SIG-M5 treated with dmso at 0.1 percent for 504 hours (cell line): ENCODE data around the gene DPP6.
"Not testable (repeated sequence)": the region's sequence is repeated elsewhere in the genome, so short reads cannot be mapped to it uniquely, and the experiment has no call there.

Experiments used
- DNase-seq: peaks from one replicate; lab custom pipeline; 2025; ENCODE audit not compliant: unreplicated experiment; lab: John Stamatoyannopoulos, UW

Gene DPP6

DNA sequence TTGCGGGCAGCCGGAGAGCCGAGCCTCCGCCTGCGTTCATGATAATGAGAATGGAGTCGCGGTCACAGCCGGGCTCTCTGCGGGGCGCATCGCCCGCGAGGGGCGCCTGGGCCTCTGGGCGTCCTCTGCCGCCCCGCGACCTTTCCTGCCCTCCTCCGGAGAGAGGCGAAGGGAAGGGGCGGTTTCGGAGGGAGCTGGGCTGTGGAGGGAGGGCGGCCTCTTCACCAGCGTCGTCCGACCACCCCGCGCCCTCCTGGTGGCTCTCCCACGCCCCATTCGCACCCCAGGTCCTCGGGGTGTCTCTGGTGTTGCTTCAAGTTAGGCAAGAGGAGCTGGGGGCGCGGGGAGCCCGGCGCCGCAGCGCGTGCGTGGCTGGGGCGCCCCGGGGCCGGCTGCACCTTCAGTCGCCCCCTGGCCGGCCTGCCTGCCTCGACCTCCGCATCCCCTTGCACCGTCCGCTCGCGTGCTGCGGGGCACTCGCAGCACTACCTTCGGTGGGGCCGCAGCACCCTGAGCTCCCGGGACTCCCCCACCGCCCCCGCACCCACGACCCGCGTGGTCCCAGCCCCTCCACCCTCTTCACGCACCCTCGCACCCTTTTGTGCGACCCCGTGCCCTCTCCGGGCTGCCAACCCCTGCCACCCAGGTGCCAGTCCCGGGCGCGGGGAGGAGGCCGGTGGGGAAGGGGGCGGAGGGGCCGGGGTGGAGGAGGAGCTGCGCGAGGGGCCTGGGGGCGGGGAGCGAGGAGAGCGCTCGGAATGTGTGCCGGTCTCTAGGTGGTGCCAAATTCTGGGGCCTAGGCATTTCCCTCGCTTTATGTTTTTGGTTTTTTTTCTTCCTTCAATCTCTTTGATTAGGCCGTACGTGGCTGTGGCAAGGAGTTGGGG, at the start of gene DPP6:
Gene DPP6, plus strand, starts transcription at position 756 of the 887 bp plus-strand sequence.
- DNase-seq, result not testable (repeated sequence)

DNA sequence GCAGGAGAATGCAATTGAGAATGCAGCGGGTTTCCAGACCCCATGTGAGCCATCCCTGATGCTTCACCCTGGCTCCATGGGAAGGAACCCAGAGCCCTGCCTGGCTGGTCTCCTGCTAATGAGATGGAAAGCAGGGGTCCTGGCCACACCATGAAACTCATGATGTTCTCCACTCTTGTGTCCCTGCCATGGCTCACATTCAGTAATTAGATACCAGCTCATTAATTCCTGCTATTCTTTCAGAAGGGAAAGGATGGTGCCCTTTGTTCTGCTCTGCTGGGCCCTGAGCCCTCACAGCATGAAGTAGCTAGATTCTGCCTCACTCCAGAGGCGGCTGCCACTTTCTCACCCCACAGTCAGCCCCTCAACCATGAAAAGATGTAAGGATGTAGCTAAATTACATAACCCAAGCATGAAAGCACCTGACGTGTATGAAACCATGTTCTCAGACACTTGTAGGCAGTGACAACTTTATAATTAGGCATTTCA, 42.7 kb upstream of the DPP6 start:
- not testable (repeated sequence) for DNase-seq

DNA sequence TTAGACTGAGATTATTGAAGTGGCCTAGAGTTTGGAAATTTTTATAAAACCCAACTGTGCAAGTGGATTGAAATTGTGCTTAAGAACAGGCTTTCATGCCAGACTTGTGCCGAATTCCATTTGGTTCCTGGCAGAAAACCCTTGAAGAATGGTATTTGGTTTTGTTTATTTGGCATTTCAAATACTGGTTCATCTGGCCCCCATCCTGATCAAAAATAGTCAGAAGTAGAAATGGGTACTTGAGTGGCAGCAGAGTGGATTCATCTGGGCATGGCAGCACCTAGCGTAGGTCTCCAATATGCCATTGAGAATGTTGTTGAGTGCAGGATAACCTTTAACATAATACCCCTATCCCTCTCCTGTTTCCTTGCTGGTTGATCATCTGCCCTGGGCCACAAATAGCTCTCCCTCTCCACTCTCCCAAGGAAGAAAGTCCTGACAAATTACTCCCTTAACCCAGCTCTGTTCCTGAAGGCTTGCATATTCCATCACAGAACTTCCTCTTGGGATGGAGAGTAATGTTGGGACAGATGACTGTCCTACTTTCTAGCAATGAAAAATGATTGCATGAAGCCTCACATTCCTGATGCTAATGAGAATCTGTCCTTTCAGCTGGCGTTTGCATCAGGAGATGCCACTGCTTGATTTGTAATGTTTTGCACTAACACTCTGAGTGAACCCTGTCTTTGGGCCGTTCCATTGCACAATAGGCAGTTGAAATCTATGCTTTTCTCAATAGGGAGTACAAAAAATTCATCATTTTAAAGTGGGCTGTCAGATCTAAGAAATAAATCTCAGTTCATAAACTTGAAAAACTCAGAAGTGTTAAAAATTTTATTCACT, 41.3 kb upstream of the DPP6 start:
- DNase-seq, result not testable (repeated sequence)

DNA sequence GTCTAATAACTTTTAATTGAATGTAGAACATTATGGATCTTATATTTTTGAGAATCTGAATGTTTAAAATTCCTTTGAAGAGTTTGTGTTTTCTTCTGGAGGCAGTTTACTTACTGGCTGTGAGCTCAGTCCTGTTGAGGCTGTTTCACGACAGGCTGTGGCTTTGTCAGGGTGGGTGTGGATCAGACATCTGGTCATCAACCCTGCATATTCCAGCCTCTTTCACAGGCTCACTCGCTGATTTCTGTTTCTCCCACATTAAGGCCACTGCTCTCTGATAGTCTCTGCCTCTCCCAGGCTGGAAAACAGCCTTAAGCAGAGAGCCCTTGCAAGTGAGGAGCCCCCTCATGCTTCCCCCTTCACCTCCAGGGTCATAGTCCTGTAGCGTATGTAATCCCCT, 39.4 kb upstream of the DPP6 start:
- not testable (repeated sequence) for DNase-seq

DNA sequence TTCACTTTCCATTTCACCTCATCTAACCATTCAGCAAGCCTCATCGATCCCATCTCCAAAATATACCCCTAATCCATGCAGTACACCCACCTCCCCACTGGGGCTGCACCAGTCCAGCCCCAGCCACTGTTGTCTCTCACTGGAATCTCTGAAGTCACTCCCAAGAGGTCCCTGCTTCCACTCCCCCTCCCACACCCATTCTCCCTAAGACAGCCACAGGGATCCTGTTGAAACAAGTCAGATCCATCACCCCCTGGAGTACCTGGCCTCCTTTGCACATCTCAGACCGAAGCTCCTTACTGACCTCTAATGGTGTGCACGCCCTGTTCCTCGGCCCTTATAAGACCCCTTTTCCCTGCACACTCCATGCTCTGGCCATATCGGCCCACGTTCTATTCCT, 36.6 kb upstream of the DPP6 start:
- DNase-seq, result not testable (repeated sequence)

DNA sequence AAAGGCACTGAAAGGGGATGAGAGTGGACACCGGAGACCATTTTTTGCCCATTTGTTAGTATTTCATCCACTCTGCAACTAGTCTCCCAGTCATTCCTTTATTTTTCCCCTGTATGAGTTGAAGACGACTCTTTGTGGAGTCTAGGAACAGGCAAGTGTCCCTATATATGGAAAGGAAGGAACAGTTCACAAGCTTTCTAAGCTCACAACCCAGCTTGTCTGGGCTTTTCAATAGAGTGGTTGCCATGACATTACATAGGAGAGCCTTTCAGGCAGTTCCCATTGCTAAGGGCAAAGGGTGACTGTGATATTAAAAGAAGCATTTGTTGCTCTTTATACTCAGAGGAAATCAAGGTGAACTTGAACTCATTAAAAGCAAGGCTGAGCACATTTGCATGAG, 33.8 kb upstream of the DPP6 start:
- not testable (repeated sequence) for DNase-seq

DNA sequence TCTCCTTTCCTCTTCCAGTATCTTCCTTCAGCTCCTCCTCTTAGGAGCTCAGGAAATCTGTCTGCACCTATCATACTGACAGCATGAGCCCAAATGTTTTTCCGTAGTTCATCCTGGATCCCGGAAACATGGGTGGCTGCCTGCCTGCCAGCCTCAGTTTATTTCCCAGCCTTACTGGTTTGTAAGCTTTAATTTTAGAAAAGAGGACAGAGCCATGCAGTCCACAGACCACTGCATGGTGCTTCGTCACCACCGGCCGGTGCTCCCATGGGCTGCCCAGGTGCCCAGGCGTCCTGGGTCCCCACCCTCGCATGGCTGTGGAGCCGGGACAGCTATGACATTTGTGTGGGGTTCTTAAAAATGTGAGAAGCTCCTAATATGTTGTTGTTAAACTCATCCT, 24.4 kb upstream of the DPP6 start:
- not testable (repeated sequence) for DNase-seq

DNA sequence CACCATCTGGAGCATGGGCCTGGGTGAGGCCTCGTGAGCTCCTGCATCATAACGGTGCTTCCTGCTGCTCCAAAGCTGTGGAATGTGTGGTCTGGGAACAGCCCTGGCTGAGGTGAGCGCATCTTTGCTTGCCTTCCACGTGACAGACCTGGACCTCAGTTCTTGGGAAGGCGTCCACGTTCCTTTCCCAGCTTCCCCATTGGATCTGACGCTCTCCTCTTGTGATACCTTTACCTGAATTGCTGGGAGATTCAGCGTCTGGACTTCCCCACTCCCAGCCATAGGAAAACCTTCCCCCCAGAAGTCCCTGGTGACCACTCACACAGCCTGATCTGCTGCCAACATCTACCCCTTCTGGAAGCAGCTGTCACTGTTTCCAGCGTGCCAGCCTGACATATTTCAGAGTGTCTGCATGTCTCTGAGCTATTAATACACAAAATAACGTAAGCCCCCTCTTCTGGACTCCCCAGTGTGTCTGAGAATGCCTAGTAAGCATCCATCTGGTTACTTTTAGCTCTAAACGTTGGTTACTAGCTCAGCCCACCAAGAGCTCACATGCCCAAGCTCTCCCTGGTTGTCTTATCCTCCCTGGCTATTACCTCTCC, 21.6 kb upstream of the DPP6 start:
- not testable (repeated sequence) for DNase-seq

DNA sequence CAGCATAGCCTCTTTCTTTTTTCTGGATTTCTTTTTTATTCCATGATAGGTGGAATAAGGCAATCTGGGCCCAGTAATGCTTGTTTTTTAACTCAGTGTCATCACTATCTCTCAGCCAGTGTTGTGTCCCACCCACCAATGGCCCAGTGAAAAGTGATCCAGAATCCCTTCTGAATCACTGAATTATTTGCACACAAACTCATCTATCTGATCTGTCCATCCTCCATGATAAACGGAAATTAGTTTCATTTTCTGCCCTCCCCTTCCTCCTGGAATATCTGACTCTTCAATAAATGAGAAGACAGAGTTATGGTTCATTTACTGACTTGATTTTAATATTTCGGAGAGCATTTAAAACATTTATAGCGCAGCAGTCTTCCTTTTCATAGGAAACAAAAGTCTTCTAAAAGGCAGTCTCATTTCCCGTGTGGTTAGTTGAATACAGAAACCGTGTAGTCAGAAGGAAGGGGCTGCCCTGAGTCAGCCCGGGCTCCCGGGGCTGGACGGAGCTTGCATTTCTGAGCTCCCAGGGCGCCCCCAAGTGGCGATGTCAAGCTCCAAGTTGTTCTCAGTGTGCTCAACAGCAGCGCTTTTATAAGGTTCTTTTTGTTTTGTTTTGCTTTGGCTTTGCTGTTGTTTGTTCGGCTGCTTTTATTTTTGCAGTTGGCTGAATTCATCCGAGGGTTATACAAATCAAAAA, 12.6 kb upstream of the DPP6 start:
- DNase-seq, result not testable (repeated sequence)

DNA sequence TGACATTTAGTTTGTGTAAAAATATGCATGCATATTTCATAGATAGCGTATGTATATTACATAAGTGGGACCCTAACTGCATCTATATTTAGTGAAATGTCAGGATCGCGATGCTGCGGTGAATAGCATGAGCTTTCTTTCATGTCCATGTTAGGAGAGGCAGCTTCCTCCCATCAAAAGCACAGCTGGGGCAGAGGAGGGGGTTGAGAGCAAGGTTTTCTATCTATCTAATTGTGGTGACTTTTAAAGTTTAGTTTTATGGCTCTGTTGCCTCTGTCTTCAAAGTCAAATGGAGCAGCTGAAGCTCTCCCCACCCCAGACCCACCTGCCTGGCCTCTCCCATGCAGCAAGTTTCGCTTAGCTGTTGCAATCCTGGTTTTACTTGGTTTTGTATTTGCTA, 1.8 kb upstream of the DPP6 start:
- DNase-seq, result not testable (repeated sequence)

DNA sequence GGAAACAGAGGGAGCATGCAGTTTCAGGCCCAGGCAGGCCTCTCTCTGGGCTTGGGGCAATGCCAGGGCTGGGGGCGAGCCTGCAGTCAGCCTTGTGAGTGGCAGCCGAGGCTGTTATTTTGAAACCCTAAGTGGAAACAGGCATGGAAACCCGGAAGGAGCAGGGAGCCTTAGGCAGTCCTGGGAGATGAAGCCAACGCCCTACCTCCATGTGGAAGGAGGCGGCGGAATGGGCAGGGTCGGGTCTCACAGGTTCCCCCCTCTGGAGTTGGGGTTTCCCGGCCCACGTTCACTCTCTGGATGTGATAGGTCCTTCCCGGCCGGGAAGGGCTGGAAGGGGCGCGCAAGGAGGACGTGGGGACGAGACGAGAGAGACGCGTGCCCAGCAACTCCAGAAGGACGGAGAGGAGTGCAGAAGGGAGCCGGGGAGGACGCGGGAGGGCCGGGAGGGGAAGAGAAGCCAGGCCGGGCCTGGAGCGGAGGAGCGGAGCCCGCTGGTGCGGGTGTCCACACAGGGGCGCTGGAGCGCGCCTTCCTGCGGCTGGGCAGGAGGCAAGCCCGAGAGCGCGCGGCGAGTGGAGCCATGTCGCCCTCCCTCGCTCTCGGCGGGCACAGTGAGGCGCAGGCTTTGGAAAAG, 1.1 kb upstream of the DPP6 start:
- DNase-seq, result not testable (repeated sequence)

DNA sequence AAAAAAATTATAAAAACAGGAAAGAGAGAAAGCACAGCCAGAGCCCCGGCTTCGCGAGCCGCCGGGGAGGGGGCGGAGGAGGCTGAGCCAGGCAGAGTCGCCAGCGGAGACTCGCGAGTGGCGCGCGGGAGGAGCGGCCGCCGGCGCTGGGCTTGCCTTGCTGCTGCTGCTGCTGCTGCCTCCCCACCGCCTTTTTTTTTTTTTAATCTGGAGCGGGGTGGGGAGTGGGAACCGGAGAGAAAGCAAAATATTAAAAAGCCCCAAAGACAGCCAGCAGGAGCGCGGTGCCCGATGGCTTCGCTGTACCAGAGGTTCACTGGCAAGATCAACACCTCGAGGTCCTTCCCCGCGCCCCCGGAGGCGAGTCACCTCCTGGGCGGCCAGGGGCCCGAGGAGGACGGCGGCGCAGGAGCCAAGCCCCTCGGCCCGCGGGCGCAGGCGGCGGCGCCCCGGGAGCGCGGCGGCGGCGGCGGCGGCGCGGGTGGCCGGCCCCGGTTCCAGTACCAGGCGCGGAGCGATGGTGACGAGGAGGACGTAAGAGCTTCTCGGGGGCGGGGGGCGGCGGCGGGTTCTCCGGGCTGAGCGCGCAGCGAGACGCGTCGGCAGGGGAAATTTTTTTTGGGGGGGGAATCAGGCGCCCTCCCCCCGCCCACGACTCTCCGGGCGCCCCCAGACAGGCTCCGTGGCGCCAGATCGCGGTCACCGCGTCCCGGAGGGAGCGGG, 493 bp downstream of the DPP6 start:
- DNase-seq, result not testable (repeated sequence)

DNA sequence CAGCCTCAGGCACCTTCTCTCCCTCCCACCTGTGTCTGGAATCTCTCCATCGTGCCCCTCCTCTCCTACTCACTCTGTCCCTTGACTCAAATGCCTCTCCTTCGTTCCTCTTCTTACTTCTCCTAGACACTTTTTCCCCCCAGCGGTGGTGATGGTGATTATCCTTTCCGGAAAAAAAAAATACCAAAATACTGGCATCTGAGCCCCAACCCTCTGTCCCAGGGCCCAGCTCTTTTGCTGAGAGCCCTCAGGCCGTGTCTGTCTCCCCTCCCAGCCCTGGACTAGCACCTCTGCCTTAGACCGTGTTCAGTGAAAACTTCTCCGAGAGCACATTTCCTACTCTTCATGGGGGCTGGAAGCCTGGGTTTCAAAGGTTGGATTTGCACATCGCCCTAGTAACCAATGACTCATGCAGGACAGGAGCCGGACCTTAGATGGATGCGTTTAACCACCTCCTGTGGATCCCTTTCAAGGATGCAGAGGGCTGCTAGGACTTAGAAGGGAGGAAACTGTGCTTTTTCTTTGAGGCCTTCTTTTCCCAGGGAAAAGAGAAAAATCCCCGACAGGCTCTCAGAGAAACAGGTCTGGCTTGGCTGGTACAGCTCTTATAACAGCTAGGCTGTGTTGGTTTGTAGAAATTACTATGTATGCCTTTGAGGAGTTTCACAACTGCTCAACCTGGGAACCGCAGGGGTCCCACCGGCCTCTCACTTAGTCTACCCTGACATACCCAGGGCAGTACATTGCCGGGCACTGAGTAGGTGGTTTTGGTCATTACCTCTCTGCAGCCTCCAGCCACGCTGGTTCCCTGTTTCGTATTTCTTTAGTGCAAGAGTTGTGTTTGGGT, 1.5 kb downstream of the DPP6 start:
- not testable (repeated sequence) for DNase-seq

DNA sequence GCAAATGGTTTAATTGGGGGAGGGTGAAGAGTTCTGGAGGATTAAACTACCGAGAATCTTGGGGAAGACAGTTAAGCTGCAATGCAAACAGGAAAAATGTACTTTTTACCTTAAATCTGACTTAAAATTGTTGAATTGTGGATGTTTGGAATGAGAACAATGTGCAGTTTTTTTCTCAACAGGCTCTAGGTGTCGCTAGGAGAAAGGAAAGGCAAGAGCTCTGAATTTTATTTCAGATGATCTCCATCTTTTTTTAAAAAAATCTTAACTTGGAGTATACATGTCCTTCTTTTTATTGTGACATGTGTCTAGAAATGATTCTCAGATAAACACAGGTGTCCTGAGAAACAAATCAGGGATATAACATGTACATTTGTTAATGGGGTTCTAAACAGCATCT, 2.5 kb downstream of the DPP6 start:
- DNase-seq, result not testable (repeated sequence)

DNA sequence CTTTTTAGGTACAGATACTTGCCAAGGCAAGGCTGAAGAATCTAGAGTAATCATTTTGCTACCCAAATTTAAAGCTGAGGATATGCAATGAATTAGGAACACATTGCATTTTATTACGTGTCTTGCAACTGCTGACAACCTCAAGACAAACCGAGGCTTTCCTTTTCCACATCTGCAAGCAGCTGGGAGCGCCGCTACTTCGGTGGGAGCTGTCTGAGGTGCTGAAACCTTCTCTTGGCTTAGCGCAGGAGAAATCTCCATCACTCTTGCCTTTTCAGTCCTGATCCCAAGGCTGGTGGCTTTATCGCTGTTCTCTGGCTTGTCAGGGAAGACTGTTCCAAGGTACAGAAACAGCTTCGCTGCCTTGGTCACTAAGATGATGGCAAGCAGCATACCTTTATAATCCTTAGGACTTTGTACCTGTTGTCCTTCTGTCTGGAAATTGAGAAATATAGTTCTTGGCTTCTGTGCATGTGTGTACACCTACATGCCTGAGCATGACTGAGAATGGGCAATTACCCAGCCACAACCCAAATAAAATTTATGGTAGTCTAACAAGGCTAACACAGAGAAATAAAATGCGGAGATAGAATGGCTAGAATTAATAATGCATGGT, 3.4 kb downstream of the DPP6 start:
- peak; percentile 0 for DNase-seq

DNA sequence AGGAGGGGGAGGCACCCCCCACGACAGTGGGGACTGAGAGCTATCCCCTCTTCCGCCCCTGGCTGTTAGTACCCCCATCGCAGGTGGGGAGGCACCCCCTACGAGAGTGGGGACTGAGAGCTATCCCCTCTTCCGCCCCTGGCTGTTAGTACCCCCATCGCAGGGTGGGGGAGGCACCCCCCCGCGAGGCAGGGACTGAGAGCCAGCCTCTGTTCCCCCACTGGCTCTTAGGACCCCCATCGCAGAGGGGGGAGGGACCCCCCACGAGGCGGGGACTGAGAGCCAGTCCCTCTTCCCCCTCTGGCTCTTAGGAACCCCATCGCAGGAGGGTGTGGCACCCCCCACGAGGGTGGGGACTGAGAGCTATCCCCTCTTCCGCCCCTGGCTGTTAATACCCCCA, 6.6 kb downstream of the DPP6 start:
- not testable (repeated sequence) for DNase-seq

DNA sequence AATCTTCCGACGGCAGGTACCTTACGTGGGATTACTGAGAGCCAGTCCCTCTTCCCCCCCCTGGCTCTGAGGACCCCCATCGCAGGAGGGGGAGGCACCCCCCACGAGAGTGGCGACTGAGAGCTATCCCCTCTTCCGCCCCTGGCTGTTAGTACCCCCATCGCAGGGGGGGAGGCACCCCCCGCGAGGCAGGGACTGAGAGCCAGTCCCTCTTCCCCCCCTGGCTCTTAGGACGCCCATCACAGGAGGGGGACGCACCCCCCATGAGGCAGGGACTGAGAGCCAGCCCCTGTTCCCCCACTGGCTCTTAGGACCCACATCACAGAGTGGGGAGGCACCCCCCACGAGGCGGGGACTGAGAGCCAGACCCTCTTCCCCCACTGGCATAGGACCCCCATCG, 8.4 kb downstream of the DPP6 start:
- not testable (repeated sequence) for DNase-seq

DNA sequence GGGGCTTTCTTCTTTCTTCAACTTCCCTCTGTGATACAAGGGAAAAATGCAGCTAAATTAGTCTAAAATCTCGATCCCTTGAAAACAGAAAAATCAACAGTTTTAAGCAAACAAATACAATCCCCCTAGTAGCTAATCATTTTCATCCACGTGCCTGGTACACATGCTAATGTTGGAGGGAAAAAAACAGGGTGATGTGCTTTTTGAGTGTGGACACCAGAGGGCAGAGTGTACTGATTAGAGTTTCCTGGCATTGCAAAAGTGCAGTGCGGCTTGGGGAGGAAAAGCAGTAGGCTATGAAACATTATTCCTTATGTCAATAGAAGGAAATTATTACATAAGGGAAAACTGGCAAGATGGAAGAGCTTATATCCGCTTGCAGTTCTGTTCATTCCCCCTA, 19.6 kb downstream of the DPP6 start:
- peak; percentile 41 for DNase-seq
